Epithelial cell of umbilical artery (primary cell): Measurements from ENCODE around the gene HEG1. TPM values are rescaled to one million over a fixed set of nuclear protein-coding genes. Genes with fewer than 3 reads are reported as not detected.

Experiments used
- total RNA-seq: library from RNA; depleted of rRNA; stranded (reverse); fragments of >200 nt; gene quantifications from 2 replicates; pipeline ENCODE4 v1.2.3, GENCODE V29; 2014

The HEG1 gene
- total RNA-seq: 27.9 and 51.2 TPM in 2 replicates

GRCh38 chr3:125055913-125056745, at the start of gene HEG1:
HEG1 (minus strand) TSS chr3:125055997; CDS start chr3:125055890, 107 bp downstream.

GRCh38 chr3:124934577-124934976, 121.2 kb downstream of the HEG1 start, which contains the start of gene MUC13:
MUC13 (minus strand) TSS chr3:124934751; CDS start chr3:124934712, 39 bp downstream.

Other genes with a start within 250 kb of the HEG1 start
- 88.3 and 118 TPM in 2 replicates for gene ITGB5, start 168.6 kb downstream of the HEG1 start, total RNA-seq
- not detected in 2 replicates for gene MUC13, start 121.2 kb downstream of the HEG1 start, total RNA-seq
- gene SLC12A8, start 156.8 kb upstream of the HEG1 start, total RNA-seq: 0.46 and 0.65 TPM in 2 replicates